ENCODE measurements around the gene FBXO27.
"Not testable (repeated sequence)": the region's sequence is repeated elsewhere in the genome, so short reads cannot be mapped to it uniquely, and the experiment has no call there.

Gene FBXO27, protein sequence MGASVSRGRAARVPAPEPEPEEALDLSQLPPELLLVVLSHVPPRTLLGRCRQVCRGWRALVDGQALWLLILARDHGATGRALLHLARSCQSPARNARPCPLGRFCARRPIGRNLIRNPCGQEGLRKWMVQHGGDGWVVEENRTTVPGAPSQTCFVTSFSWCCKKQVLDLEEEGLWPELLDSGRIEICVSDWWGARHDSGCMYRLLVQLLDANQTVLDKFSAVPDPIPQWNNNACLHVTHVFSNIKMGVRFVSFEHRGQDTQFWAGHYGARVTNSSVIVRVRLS

DNA sequence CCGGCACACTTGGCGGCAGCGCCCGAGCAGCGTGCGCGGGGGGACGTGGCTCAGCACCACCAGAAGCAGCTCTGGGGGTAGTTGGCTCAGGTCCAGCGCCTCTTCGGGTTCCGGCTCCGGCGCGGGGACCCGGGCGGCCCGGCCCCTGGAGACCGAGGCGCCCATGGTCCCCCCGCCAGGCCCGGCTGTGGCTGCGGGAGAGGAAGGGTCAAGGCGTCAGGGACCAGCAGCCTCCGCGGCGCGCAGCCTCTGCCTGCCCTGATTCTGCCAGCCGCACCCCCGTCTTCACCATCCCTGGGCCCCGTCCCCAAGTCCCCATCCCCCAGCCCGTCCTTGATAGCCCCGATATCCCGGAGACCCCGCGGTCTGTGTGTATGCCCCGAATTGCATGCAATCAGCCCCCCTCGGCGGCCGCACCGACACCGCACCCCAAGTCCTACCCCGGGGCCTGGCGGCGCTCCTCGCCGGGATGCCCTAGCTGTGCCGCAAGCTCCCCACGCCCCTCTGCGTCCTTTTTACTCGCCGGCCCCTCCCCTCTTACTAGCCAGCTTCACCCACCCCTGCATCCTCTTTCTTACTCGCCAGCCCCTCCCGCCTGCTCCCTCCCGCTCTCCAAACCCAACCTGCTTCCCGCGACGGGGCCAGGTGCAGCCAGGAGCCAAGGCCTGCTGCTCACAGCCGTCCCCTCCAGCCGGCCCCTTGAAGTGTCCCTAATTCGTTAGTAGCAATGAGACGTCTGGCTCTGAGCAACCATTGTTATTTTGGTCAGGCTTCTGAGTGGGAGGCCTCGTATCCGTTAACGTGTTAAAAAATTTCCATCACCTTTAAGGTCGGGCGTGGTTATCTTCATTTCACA, at the start of gene FBXO27:
Gene FBXO27 (minus strand): TSS at position 487 of the 856 bp plus-strand sequence. CDS start 322 bp downstream, at position 165.
- no peak for DNase-seq

DNA sequence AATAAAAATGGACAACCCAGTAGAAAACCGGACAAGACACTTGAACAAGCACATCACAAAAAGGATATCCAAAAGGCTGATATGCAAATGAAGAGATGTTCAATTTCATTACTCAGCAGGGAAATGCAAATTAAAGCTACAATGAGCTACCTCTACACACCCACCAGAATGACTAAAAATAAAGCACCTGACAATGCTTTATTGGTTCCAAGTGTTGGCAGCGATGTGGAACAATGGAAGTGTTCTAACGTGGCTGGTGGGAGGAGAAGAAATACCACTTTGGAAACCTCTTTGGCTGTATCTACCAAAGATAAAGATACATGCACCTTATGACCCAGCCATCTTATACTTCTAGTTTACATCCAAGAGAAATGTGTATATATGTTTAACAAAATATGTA, 48.1 kb upstream of the FBXO27 start:
- DNase-seq = no peak

DNA sequence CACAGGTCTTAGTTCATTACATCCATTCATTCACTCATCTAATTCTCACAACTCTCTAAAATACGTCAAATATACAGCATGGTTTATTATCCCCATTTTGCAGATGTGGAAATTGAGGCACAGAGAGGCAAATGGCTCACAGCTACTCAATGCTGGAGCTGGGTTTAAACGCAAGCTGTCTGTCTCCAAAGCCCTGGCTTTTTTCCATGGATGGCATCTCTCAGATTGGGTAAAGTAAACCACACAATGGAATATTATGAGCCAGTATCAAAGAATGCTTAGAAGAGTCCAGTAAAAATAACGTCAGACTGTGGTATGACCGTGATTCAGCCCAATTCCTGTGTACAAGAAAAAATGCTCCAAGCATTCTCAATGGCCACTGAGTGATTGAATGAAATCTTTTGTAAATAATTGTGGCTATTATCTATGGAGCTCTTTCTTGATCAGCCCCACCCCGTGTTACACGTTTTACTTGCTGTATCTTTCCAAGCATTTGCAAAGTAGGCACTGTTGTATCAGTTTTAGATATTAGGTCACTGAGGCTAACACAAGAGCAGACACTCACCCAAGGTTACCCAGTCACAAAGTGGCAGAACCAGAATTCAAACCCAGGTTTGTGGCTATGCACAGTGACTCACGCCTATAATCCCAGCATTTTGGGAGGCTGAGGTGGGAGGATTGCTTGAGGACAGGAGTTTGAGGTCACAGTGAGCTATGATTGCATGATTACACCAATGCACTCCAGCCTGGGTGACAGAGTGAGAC, 46.3 kb upstream of the FBXO27 start:
- no peak for DNase-seq

DNA sequence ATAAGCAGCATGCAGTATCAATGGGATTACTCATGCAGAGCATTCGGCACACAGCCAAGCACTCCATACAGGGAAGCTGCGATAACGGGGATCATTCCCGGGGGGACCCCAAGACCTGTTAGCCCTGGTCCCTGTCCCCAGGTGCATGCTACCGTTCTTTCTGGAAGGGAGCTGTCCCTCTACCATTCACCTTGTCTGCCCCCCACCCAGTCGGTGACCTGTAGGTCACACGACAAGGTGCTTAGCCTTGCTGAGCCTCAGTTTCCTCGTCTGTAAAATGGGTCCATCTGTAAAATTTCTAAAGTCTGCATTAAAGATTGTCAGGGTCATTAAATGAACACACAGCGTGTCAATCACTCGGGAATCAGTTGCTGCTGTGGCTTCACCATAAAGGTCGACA, 45.0 kb upstream of the FBXO27 start:
- DNase-seq = no peak

DNA sequence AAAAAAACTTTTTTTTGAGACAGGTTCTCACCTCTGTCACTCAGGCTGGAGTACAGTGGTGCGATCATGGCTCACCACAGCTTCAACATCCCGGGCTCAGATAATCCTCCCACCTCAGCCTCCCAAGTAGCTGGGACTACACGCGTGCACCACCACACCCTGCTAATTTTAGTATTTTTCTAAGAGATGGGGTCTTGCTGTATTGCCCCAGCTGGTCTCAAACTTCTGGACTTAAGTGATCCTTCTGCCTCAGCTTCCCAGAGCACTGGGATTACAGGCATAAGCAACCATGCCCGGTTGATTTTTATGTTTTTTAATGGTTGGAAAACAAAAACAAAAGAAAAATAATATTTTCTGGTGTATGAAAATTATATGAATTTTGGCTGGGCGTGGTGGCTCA, 42.6 kb upstream of the FBXO27 start:
- no peak for DNase-seq

DNA sequence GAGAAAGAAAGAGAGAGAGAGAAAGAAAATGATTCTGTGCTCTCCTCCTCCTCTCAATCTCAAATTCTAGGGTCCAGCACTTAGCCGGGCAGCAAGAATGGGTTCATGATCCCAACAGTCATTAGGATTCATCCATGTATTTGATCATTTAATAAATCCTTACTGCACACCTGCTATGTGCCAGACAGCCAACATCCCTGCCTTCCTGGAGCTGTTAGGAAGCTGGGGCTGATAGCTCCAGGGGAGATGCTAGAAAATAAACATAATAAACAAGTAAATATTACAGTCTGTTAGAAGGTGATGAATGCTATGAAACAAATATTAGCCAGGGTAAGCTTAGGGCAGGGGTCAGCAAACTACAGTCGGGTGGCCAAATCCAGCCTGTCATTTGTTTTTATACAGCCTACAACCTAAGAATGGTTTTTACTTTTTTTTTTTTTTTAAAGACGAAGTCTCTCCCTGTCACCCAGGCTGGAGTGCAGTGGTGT, 41.9 kb upstream of the FBXO27 start:
- no peak for DNase-seq

DNA sequence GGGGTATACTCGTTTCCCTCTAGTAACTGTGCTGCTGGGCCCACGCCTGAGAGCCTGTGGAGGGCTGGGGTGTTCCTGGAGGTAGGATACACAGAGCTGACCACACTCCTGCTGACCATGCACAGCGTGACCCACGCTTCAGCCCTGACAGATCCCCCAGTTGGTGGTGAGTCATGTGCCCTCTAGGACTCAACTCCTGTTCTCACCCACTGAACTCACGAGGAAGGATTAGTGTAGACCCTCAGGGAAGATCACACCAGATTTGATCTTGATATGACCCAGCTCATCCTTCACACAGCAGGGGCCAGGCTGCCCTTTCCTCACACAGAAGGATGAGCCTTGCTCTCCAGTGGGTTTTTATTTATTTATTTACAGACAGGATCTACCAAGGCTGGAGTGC, 38.5 kb upstream of the FBXO27 start:
- DNase-seq = no peak

DNA sequence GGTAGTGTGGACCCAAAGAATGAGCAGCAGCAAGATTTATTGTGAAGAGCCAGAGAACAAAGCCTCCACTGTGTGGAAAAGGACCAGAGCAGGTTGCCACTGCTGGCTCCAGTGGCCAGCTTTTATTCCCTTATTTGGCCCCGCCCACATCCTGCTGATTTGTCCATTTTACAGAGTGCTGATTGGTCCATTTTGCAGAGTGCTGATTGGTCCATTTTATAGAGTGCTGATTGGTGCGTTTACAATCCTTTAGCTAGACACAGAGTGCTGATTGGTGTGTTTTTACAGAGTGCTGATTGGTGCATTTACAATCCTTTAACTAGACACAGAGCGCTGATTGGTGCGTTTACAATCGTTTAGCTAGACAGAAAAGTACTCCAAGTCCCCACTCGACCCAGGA, 35.9 kb upstream of the FBXO27 start:
- DNase-seq = not testable (repeated sequence)

DNA sequence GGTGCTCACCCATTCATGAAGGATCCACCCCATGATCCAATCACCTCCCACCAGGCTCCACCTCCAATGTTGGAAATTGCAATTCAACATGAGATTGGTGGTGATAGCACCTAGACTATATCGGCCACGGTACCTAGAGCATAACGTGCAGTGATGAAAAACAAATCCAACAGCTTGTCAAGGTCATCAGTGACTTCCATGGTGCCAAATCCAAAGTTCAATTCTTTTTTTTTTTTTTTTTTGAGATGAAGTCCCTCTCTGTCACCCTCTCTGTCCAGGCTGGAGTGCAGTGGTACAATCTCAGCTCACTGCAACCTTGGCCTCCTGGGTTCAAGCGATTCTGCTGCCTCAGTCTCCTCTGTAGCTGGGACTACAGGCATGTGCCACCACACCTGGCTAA, 34.8 kb upstream of the FBXO27 start:
- DNase-seq = no peak

DNA sequence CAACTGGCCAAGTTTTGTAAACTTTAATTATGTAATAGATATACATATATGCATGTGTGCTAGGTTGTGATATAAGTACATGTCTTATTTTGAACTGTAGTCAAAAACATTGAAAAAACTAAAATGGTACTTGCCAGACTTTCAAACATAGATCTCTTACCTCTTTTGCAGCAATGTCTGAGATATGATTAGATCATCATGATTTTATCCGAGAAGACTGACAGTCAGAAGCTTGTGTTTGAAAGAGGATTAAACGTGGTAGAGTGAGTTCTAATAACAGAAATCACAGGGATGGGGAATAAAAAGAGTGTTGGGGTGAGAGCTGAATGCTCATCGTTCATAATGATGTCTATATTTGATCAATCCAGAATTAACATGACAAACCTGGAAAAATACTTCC, 33.6 kb upstream of the FBXO27 start:
- DNase-seq = no peak

DNA sequence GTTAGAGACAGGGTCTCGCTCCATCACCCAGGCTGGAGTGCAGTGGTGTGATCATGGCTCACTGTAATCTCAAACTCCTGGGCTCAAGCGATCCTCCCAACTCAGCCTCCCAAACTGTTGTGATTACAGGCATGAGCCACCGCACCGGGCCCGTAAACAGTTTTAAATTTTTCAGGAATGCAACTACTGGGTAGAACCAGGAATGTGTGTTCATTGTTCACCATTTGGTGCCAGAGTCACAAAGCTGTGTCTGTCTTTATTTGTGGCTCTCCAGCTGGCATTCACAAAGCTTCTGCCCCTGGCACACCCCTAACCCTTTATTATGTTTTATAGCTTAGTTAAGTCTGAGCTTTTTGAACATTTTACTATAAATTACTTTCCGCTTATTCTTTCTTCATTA, 32.1 kb upstream of the FBXO27 start:
- no peak for DNase-seq

DNA sequence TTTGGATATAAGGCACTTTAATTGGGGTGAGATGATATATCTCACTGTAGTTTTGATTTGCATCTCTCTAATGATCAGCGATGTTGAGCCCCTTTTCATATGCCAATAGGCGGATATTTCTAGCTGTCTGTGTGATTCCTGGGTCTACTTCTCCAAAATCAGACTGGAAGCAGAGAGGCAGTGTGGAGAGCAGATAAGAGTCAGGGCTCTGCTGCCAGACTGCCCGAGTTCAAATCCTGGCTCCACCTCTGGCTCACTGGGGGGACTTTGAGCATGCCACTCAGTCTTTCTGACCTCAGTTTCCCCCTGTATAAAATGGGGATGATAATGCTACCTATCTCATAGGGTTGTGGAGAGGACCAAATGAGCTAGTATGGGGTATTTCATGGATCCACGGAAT, 27.8 kb upstream of the FBXO27 start:
- DNase-seq = no peak

DNA sequence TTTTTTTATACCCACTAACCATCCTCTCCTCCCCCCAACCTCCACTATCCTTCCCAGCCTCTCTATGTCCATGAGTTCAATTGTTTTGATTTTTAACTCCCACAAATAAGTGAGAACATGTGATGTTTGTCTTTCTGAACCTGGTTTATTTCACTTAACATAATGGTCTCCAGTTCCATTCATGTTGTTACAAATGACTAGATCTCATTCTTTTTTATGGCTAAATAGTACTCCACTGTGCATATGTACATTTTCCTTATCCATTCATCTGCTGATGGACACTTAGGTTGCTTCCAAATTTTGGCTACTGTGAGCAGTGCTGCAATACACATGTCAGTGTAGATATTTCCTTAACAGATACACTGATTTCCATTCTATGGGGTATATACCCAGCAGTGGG, 27.0 kb upstream of the FBXO27 start:
- DNase-seq = no peak

DNA sequence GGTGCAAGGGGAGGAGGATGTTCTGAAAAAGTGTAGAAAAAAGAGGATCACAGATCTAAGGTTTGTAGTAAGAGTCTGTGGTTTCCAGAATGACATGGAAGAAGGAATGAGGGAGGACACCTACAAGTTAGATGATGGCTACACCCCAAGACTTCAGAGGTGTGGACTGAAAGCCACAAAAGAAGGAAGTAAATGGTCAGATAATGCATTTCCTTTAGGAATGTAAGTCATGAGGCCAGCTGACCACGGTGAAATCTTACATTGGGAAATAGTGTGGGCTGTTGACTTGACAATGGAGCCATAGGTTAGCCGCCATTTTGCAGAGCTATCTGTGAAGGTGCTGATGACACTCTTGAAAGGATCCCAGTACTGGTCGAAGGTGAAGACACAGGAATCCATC, 25.3 kb upstream of the FBXO27 start:
- DNase-seq = no peak

DNA sequence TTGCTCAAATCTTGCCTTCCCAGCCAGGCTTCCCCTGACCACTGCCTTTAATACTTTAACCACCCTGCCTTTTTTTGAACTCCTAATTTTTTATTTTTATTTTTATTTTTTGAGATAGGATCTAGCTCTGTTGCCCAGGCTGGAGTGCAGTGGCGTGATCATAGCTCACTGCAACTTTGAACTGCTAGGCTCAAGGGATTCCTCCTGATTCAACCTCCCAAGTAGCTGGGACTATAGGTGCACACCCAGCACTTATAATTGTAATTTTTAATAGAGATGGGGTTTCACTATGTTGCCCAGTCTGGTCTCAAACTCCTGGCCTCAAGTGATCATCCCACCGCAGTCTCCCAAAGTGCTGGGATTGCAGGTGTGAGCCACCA, 21.7 kb upstream of the FBXO27 start:
- DNase-seq = no peak

DNA sequence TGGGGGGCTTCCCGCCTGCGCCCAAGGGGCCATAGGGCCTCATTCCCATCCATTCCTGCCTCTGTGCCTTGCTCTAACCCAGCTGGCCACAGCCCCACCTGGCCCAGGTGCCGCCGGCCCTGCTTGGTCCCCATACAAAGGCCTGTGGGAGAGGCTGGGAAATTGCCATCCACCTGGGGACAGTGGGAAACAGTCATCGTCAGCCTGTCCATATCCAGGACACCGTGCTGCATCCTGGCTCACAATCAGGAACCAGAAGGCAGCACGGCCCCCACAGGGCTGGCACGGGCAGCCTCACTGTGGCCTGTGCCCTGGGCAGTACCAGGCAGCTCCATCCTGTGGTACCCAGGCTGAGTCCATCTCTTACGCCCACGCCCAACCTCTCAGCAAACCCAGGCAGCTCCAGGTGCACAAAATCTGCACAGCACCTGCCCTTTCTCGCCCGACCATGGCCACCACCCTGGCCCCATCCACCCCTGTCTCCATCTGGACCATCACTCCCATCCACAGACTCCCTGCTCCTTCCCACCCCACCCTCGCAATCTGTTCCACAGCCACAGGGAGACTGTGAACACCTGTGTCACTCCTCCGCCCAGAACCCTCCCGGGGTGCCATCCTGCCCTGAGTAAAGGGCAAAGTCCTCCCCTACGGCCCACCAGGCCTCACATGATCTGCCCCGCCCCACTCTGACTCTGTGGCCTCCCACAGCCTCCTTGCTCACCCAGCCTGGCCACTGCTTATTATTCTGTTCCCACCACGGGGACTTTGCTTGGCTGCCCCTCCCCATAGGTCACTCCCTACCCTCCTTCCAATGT, 21.1 kb upstream of the FBXO27 start:
- no peak for DNase-seq

DNA sequence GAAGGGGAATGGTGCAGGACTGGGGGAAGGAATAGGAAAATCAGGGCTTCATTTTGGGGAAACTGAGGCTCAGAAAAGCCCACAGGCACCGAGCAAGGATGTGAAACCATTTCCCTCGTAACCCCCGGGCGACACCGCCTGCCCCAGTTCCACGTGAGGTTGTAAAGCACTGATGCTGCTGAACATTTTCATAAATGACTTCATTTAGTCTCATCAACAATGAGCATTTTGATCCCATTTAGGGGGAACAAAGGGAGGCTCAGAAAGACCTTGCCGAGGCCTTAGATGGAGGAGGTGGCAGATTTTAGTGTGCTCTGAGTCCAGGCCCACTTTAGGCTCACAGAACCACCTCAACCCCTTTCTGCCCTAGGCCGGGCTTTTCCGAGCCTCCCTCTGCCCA, 20.5 kb upstream of the FBXO27 start:
- DNase-seq = no peak

DNA sequence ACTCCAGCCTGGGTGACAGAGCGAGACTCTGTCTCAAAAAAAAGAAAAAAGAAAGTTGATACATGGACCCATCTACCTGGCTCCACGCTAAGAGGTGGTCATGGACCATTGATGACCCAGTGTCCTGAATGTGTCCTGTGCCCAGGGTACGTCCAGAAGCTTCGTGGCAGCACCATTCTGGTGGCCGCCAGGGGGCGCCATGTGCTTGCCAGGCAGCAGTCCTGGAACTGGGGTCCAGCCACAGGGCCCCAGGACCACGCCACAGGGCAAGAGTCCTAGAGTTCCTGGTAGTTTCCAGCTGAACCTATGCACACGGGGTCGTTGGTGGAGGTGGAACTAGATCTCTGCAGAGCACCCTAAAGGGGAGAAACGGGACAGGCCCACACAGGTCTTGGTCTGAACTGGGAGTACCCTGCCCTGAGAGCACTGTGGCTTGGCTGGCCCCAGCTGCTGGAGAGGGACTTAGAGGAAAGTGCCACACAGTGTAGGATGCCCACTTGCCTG, 19.9 kb upstream of the FBXO27 start:
- peak; percentile 81 for DNase-seq

DNA sequence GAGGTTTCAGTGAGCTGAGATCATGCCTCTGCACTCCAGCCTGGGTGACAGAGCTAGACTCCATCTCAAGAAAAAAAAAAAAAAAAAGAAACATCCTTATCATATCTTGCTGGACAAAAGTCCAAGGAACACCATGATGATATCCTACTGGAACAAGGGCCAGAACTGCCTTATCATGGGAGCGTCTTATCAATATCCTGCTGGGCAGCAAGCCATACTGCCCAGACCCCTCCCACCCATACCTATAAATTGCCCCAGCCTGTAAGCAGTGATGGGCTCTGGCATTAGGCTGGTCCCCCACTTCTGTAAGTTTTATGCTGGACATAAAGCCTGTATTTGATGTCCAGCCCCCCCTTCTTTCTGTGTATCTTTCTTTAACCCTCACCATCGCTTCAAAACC, 14.7 kb upstream of the FBXO27 start:
- no peak for DNase-seq

DNA sequence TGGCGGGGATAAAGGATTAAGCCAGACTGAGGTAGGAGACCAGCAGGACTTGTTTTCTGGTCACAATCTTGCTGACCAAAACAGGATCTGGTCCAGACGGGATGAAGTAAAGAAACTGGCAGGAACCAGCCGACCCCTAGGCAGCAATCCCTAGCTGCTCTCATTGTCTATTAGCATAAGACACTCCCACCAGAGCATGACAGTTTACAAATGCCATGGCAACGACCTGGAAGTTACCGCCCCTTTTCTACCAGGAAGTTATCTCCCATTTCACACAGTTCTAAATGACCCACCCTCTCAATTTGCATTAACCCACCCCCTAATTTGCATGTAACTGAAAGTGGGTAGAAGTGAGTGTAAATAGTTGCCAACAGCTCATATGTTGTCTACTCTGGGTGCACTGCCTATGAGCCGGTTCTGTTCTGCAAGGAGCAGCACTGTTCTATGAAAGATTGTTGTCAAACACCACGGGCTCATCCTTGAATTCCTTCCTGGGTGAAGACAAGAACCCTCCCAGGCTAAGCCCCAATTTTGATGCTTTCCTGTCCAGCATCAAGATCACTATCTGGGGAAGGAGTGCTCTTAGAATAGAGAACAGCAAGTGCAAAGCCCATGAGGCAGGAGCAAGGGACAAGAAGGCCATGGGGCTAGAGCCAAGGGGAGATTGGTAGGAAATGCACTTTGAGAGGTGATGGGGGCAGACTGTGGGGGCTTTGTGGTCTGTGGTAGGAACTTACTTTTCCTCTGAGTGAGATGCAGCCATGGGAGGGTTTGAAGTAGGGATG, 13.9 kb upstream of the FBXO27 start:
- peak; percentile 9 for DNase-seq

DNA sequence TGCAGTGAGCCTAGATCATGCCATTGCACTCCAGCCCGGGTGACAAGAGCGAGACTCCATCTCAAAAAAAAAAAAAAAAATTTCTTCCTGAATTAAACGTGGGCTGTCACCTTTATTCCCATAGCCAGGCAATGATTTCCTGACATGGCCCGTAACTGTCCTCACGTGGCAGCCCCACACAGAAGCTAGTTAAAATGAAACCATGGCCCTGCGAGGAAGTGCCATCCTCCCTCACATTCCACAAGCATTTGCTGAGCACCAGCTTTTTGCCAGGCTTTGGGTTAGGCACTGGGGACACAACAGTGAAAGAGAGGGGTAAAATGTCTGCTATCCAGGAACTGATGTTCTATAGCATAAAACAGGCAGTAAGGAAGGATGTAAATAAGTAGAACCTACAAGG, 13.2 kb upstream of the FBXO27 start:
- no peak for DNase-seq

DNA sequence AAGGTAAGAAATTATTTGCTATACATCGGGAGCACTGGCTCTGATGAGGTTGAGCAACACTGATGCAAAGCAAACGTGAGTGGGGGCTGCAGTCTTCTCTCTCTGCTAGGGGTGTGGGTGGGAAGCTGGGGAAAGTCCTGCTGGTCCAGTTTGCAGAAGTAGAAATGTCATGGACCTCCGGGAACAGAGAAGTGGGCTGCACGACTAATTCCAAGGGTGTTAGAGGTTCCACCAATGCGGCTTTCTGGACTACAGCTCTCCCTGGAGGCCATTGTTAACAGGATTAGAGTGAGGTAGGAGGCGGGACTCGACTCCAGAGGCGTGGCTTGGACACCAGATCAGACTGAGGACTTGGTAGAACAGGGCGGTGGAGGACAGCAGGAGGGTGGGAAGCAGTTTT, 5.7 kb upstream of the FBXO27 start:
- DNase-seq = no peak
